GM12878 (cell line): ENCODE data around the gene PTPRN2. TPM values are rescaled to one million over a fixed set of nuclear protein-coding genes. Genes with fewer than 3 reads are reported as not detected.

Experiments used
- BCL3 ChIP-seq: IDR thresholded peaks from 2 replicates; pipeline ENCODE4 v1.6.1; 2011; ENCODE audit warnings: borderline replicate concordance, low read depth, mild to moderate bottlenecking, moderate library complexity, low read length; ENCODE audit not compliant: insufficient read depth, poor library complexity, severe bottlenecking
- CTCF ChIP-seq, 3 experiments: IDR thresholded peaks in 2 of 3; conservative IDR thresholded peaks in 1 of 3; 2 replicates each; pipeline ENCODE4 v1.5.1; 2011; ENCODE audit warnings: low read depth in 3 of 3, low read length in 3 of 3, mild to moderate bottlenecking in 3 of 3, control low read depth in 2 of 3, moderate library complexity in 2 of 3, inconsistent platforms in 1 of 3, mixed read lengths in 1 of 3; ENCODE audit not compliant: control insufficient read depth in 2 of 3, insufficient read depth in 1 of 3; ENCODE audit errors: extremely low read depth in 1 of 3
- DPF2 ChIP-seq: fragments of 450-650 bp; IDR thresholded peaks from 2 replicates; pipeline ENCODE4 v1.6.1; 2017; ENCODE audit warnings: mild to moderate bottlenecking
- FOXM1 ChIP-seq: IDR thresholded peaks from 2 replicates; pipeline ENCODE4 v1.6.1; 2012; ENCODE audit warnings: low read depth, mild to moderate bottlenecking, inconsistent platforms, low read length, moderate library complexity
- HCFC1 ChIP-seq: fragments of 150-350 bp; IDR thresholded peaks from 2 replicates; pipeline ENCODE4 v1.6.1; 2014; ENCODE audit warnings: low read length
- SP1 ChIP-seq: IDR thresholded peaks from one replicate; pipeline ENCODE4 v1.6.1; 2011; ENCODE audit warnings: low read depth, low read length
- TCF3 ChIP-seq: IDR thresholded peaks from 2 replicates; pipeline ENCODE4 v1.6.1; 2012; ENCODE audit warnings: low read depth, mild to moderate bottlenecking, low read length, borderline replicate concordance; ENCODE audit not compliant: insufficient read depth
- USF1 ChIP-seq: IDR thresholded peaks from 2 replicates; pipeline ENCODE4 v1.6.1; 2011; ENCODE audit warnings: borderline replicate concordance, low read depth, mild to moderate bottlenecking, moderate library complexity, mixed read lengths, low read length; ENCODE audit not compliant: insufficient read depth; ENCODE audit errors: extremely low read length
- polyA plus RNA-seq, 11 experiments: library from polyadenylated mRNA; depleted of rRNA in 4 of 11; unstranded in 6 of 11; stranded (reverse) in 5 of 11; fragments of >200 nt; fragmentation: Nextera tagmentation in 4 of 11; fragmentation: Illumina TruSeq in 1 of 11; extraction: Ambion mirVana in 4 of 11; extraction: Trizol in 1 of 11; gene quantifications; 1 replicate in 1 of 11; 2 replicates in 10 of 11; pipeline versions ENCODE4 v1.2.1 to v1.2.3, GENCODE V29; 2011 to 2016; ENCODE audit warnings: inconsistent platforms in 2 of 11, missing spikeins in 2 of 11, low read depth in 1 of 11
- total RNA-seq, 4 experiments: library from RNA; depleted of rRNA in 3 of 4; stranded (reverse); fragments of >200 nt in 3 of 4; fragmentation: Illumina TruSeq in 1 of 4; extraction: Trizol in 1 of 4; gene quantifications; 2 replicates each; pipeline versions ENCODE4 v1.2.1 to v1.2.3, GENCODE V29; 2013 to 2021
- TF ChIP-seq, protein P1 (sequence below): fragments of 450-650 bp; IDR thresholded peaks from 2 replicates; pipeline ENCODE4 v1.6.1; 2017; ENCODE audit warnings: borderline replicate concordance

The PTPRN2 gene
- total and polyA plus RNA-seq, 10 of the 15 experiments (the other 5 are each of a cell fraction or from before 2014, with no cell fraction given), result 5.4 TPM; not detected in 9

GRCh38 chr7:157797361-157797760 lies 790.3 kb downstream of the PTPRN2 start (continued):
- TF ChIP-seq, protein P1, sequence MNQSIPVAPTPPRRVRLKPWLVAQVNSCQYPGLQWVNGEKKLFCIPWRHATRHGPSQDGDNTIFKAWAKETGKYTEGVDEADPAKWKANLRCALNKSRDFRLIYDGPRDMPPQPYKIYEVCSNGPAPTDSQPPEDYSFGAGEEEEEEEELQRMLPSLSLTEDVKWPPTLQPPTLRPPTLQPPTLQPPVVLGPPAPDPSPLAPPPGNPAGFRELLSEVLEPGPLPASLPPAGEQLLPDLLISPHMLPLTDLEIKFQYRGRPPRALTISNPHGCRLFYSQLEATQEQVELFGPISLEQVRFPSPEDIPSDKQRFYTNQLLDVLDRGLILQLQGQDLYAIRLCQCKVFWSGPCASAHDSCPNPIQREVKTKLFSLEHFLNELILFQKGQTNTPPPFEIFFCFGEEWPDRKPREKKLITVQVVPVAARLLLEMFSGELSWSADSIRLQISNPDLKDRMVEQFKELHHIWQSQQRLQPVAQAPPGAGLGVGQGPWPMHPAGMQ, result no peak
- TF ChIP-seq DPF2 (no peak), TCF3 (no peak), BCL3 (no peak), SP1 (no peak), FOXM1 (no peak), HCFC1 (no peak), CTCF (IDR thresholded peaks at IDR 0.05 in 2 of 3, conservative IDR thresholded peaks at IDR 0.05 in 1 of 3; ENCODE audit: control insufficient read depth in 2 of 3, extremely low read depth in 1 of 3, insufficient read depth in 1 of 3, low read depth in 3 of 3, low read length in 3 of 3) (no peak), USF1 (no peak)
